Activated gamma-delta T cell treated with Interleukin-2 at 50 U/mL for 16 hours (primary cell): ENCODE measurements around the gene CLEC1A.
"Not testable (repeated sequence)": the region's sequence is repeated elsewhere in the genome, so short reads cannot be mapped to it uniquely, and the experiment has no call there.

Experiments used
- DNase-seq: peaks from one replicate; pipeline ENCODE4 v3.0.0-alpha.2; 2020

The CLEC1A gene

GRCh38 chr12:10042167-10042566 is 56.6 kb downstream of the CLEC1A start:
- no peak for DNase-seq

GRCh38 chr12:10033783-10034545 is 64.8 kb downstream of the CLEC1A start:
- no peak for DNase-seq

GRCh38 chr12:10031771-10032175 is 67.0 kb downstream of the CLEC1A start:
- DNase-seq, result no peak

GRCh38 chr12:10031321-10031720 is 67.5 kb downstream of the CLEC1A start:
- DNase-seq, result no peak

GRCh38 chr12:10030446-10030845 is 68.3 kb downstream of the CLEC1A start, which contains the start of gene CLEC9A:
TSS of gene CLEC9A (plus strand) at chr12:10030682. CDS start at chr12:10052688, 22,006 bp downstream.
- no peak for DNase-seq

GRCh38 chr12:10027721-10028120 is 71.1 kb downstream of the CLEC1A start:
- DNase-seq, result no peak

- no peak for DNase-seq
Measured at GRCh38 chr12:10027311-10027710, 71.5 kb downstream of the CLEC1A start.

GRCh38 chr12:10026666-10027065 is 72.1 kb downstream of the CLEC1A start:
- DNase-seq, result not testable (repeated sequence)

- DNase-seq, result no peak
Measured at GRCh38 chr12:10025236-10025635, 73.5 kb downstream of the CLEC1A start.

- DNase-seq, result no peak
Measured at GRCh38 chr12:10021342-10021741, 77.4 kb downstream of the CLEC1A start.
